ENCODE measurements around the gene TTC17. TPM values are rescaled to one million over a fixed set of nuclear protein-coding genes. Genes with fewer than 3 reads are reported as not detected.
"Not testable (repeated sequence)": the region's sequence is repeated elsewhere in the genome, so short reads cannot be mapped to it uniquely, and the experiment has no call there.

Gene TTC17, protein sequence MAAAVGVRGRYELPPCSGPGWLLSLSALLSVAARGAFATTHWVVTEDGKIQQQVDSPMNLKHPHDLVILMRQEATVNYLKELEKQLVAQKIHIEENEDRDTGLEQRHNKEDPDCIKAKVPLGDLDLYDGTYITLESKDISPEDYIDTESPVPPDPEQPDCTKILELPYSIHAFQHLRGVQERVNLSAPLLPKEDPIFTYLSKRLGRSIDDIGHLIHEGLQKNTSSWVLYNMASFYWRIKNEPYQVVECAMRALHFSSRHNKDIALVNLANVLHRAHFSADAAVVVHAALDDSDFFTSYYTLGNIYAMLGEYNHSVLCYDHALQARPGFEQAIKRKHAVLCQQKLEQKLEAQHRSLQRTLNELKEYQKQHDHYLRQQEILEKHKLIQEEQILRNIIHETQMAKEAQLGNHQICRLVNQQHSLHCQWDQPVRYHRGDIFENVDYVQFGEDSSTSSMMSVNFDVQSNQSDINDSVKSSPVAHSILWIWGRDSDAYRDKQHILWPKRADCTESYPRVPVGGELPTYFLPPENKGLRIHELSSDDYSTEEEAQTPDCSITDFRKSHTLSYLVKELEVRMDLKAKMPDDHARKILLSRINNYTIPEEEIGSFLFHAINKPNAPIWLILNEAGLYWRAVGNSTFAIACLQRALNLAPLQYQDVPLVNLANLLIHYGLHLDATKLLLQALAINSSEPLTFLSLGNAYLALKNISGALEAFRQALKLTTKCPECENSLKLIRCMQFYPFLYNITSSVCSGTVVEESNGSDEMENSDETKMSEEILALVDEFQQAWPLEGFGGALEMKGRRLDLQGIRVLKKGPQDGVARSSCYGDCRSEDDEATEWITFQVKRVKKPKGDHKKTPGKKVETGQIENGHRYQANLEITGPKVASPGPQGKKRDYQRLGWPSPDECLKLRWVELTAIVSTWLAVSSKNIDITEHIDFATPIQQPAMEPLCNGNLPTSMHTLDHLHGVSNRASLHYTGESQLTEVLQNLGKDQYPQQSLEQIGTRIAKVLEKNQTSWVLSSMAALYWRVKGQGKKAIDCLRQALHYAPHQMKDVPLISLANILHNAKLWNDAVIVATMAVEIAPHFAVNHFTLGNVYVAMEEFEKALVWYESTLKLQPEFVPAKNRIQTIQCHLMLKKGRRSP
- total RNA-seq = 51.8 and 90.1 TPM in 2 replicates

DNA sequence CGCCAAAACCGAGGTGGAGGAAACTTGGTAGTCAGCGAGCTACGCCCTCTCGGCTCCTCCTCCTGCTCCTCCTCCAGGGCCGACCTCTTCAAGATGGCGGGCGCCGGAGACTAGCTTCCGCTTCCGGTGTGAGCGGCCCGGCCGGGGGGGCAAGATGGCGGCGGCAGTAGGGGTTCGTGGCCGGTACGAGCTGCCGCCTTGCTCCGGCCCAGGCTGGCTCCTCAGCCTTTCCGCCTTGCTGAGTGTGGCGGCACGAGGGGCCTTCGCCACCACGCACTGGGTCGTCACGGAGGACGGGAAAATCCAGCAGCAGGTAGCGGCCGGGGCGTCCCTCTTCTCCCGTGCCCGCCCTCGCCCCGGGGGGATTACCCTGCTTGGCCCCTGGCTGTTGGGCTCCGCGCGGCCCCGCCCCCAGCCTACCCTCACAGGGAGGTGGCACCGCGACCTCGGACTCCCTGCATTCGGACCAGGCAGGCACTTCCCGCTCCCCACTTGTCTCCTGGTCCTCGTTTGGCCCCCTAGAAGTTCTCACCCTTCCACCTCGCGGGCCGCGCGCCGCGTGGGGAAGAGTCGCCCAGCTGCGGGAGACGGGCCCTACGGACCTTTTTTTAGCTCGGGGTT, at the start of gene TTC17:
Gene TTC17 (plus strand): TSS at position 120 of the 621 bp plus-strand sequence. CDS start 35 bp downstream, at position 155.
- peak; percentile 54 for DNase-seq (ENCODE audit: extremely low read depth, low read depth, low spot score)

DNA sequence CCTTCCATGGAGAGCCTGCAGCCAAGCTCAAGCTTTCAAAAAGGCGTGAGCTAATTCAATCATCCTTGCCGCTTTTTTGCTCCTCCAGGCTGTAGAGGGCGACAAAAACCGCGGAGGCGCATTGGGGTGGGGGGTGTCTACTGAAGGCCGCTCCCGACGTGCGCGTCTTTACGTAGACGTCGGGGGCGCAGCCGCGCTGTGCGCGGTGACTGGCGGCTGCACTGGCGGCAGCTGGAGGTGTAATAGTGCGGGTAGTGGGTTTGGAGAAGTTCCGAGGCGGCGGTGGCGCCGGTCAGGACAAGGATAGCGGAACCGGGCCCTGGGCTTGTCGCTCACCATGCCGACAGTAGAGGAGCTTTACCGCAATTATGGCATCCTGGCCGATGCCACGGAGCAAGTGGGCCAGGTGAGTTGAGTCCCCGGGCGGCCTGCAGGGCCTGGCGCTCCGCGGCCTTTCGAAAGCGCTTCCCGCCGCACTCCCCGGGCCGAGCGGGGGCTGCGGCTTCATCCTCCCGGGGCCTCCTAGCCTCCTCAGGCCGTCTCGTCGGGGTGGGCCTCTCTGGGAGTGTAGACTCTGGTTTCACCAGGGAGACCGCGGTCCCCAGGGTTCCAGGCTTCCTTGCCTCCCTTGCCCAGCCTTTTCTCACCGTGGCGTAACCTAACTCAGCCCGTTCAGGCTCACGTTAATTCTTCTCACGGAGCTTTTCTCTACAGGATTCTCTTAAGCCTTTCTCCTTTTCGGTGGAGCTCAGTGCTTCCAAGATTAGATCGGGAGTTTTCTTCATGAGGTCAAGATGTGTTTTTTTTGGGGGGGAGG, 46.7 kb upstream of the TTC17 start, which contains the start of gene API5:
Gene API5 (plus strand): TSS at position 206 of the 817 bp plus-strand sequence. CDS start 132 bp downstream, at position 338.
- peak; percentile 74 for DNase-seq (ENCODE audit: extremely low read depth, low read depth, low spot score)

DNA sequence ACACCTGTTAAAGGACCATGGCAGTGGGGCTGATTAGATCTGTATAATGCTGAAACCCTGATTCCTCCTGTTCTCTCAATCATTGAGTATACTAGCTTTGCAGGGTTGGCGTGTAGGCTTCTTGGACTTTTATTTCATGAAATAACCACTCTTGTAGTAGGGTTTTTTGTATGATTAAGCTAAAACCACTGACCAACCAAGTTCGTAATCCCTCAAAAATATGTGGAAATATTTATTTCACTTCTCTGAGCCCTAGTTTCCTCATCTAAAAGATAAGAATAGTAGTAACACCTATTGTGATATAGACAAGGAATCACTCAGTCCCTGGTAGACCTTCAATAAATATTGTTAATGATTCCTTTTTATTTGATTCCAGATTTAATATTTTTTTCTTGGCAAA, 42.8 kb upstream of the TTC17 start:
- DNase-seq (ENCODE audit: extremely low read depth, low read depth, low spot score) = no peak

DNA sequence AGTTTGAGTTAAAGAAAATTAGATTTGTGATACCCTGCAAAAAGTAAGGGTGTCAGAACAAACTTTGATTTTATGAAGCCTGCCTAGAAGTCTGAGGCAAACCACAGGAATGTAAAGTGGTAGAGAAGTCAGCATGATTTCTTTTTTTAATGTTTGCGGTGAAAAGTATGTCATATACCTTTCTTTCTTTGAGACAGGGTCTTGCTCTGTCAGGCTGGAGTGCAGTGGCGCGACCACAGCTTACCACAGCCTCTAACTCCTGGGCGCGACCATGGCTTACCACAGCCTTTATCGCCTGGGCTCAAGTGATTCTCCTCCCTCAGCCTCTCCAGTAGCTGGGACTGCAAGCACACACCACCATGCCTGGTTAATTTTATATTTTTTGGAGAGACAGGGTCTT, 42.3 kb upstream of the TTC17 start:
- DNase-seq (ENCODE audit: extremely low read depth, low read depth, low spot score) = no peak

DNA sequence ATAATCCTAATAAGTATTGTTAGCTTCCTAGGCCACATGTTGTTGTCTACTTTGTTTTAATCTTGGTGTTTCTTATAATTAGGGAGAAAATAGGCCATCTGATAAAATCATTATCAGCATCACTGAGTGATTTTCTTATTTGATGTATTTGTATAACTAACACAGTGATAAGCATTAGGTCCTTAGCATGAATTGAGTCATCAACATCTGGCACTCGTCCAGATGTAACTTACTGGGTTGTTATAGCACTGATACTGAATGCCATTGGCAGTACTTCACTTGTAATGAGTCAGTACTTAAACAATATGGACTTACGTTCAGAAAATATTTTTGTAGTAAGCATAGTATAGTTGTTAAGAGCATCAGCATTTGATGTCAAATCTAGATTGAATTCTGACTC, 30.7 kb upstream of the TTC17 start:
- peak; percentile 98 for DNase-seq (ENCODE audit: extremely low read depth, low read depth, low spot score)

DNA sequence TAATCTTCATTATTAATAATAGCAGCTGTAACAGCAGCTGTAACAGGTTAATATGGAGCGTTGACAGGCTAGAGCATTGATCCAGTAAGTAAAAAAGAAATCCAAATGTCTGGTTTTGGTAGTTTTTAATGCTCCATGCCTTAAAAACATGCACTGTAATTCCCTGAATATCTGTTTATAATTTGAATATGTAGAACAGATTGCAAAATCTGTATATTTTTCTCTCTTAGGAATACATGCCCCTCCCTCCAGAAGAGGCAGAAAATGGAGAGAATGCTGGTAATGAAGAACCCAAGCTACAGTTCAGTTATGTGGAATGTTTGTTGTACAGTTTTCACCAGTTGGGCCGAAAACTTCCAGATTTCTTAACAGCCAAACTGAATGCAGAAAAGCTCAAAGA, 30.2 kb upstream of the TTC17 start:
- DNase-seq (ENCODE audit: extremely low read depth, low read depth, low spot score) = no peak

DNA sequence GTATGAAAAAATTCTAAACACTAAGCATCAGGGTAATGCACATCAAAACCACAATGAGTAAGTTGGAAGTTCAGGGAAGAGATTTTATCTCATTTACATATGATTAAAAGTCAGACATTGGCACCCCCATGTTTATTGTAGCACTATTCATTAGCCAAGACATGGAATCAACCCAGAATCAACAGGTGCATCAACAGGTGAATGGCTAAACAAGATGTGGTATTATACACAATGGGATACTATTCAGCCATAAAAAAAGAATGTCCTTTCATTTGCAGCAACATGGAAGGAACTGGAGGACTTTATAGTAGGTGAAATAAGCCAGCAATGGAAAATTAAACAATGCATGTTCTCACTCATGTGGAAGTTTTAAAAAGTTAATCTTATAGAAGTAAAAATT, 17.6 kb upstream of the TTC17 start:
- no peak for DNase-seq (ENCODE audit: extremely low read depth, low read depth, low spot score)

DNA sequence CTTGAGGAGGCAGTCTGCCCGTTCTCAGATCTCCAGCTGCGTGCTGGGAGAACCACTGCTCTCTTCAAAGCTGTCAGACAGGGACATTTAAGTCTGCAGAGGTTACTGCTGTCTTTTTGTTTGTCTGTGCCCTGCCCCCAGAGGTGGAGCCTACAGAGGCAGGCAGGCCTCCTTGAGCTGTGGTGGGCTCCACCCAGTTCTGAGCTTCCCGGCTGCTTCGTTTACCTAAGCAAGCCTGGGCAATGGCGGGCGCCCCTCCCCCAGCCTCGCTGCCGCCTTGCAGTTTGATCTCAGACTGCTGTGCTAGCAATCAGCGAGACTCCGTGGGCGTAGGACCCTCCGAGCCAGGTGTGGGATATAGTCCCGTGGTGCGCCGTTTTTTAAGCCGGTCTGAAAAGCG, 7.3 kb upstream of the TTC17 start:
- not testable (repeated sequence) for DNase-seq (ENCODE audit: extremely low read depth, low read depth, low spot score)

DNA sequence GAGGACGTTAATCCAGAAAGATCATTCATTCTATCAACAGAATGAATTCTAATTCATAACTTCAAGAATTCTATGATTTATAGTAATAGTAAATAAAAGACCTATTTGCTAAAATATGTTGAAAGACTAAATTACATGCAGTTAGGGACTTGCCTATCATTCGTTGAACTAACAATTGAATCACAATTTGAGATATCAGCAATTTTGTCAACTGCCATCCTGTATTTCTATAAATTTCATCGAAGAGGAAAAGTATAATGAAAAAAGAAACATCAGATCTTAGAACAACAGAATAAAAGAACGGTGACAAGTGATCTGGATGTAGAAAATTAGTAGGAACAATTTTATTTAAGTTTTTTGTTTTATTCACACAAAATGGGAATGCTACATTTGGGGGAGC, 4.4 kb upstream of the TTC17 start:
- no peak for DNase-seq (ENCODE audit: extremely low read depth, low read depth, low spot score)

DNA sequence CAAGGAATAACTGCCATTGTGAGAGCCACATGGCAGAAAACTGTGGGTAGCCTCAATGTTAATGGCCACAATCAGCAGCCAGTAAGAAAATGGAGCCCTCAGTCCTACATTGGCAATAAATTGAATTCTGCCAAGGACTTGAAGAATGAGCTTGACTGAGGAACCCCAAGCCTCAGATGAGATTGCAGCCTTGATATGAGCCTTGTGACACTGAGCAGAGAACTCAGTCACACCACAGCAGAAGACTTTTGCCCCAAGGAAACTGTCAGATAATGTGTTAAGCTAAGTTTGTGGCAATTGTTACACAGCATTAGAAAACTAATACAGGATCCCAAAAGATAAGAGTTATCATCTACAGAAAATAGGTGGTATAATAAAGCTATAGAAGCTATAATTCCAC, 2.4 kb upstream of the TTC17 start:
- DNase-seq (ENCODE audit: extremely low read depth, low read depth, low spot score) = no peak

DNA sequence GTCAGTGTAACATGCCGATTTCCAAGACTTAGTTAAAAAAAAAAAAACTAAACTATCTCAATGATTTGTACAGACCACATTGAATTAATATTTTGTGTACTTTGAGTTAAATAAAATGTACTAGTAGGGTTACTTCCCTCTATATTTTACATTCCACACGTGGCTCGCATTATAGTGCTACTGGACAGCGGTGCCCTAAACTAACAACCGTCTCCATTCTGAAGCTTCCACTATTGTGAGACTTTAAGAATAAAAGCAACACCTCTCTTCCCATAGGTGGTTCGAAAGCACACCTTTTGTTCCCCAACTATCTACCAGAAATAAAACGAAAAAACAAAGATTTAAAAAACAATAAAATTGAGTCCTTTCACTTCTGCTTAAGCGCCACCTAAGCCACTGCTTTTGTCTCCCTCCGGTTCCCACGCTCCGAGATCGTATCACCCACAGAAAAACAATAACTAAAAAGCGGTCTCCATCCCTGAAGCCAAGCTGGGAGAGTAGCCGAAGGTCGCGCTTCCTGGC, 380 bp upstream of the TTC17 start:
- DNase-seq (ENCODE audit: extremely low read depth, low read depth, low spot score) = no peak

DNA sequence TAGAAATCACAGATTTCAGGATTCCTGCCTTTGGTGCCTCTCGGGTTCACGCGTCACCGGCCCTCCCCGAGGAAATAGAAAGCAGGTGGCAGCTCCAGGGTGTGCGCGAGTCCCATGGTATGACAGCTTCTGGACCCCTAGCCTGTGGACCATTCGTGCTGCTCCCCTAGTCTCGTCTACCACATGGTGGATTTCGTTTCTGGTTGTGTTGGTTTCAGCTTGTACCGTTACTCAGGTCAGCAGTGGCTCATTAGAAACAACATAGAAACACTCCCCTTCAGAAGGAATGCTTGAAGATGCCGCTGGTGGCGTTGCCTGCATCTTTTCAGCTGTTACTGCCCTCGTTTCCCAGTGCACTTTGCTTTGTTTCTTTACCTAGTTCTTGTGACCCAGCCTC, 700 bp downstream of the TTC17 start:
- no peak for DNase-seq (ENCODE audit: extremely low read depth, low read depth, low spot score)

DNA sequence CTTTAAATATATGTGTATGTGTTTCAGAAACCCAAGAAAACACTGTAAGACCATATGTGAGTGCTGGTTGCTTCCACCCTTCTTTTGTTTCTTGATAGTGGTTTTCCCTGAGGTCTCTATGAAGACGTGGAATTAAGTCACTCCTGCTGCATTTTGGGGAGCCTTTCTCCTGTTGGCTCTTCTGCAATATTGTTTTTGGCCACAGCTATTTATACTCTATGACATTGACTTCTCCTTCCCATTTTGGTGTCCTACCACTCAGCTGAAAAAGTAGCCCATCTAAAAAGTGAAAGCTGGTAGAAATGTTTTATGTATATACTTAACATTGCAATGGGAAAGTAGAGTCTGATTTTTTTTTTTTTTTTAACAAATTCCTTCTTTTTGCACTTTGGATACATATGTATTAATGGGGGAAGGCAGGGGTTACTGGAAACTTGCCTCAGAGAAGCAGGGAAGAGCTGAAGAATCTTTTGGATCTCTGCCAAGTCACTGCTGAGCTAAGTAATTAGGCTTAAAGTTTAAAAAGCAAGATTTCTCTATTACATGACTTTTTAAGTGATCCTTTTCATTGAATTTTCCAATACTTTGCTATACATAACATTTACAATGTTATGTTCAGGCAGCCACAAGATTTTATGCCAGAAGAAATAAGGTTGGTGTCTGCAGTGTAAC, 1.8 kb downstream of the TTC17 start:
- DNase-seq (ENCODE audit: extremely low read depth, low read depth, low spot score) = no peak

DNA sequence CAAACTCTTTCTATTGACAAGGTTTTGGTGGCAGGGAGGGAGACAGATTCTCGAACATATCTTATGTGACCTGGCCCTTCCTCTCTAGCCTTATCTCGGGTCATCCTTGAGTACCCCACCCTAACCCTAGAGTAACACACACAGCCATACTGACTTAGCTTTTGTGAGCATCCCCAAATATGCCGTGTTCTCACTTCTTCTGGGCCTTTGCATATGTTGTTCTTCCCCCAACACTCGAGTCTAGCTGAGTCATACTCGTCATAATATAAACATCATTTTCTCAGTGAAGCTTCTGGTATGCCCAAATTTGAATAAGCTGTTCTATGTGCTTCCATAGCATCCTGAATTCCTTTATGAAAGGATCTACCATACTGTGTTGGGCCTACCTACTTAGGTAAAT, 8.0 kb downstream of the TTC17 start:
- no peak for DNase-seq (ENCODE audit: extremely low read depth, low read depth, low spot score)

DNA sequence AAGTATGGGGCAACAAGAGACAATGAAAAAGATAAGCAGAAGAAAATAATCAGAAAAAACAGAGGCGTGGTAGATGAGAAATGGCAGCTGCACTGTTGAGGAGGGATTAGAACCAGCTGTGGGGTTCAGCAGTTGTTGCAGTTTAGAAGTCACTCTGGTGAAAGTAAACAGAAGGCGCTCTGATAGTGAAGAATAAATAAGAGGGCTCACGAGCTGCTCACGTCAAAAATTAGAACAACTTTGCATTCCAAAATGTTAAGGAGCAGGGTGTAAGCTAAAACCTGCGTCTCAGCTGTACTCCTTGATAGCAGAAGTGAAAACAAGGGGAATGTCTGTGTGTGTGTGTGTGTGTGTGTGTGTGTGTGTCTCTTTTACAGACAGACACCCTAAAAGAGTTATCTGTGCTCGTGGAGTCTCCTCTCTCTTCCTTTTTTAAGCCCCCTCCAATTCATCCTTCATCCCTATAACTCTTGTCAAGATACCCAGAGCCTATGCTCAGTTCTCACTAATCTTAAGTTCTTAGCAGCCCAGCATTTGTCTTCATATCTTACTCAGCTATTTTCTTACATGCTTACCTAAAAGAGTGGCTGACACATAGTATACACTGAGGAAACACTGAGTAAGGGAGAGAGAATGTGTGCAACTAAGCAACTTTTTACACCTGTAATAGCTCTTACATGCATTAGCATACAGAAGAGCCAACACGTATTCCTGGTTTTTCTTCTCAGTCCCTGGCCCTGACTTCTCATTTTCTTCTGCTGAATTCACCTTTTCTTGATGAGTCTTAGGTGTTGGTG, 8.9 kb downstream of the TTC17 start:
- DNase-seq (ENCODE audit: extremely low read depth, low read depth, low spot score) = no peak

DNA sequence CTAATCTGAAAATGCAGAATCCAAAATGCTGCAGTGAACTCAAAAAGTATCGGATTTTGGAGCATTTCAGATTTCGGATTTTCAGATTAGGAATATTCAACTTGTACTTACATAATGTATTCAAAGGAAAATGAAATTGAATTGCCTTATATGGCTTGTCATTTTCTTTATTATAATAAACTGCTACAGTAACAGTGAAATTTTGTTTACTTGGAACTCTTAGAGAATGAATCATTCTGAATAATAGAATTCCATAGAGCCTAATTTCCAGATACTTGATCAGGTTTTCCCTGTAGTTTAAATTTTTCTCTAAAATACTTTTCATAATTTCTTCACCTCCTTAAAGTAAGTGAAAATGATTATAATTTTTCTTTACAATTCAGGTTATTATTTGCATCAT, 17.3 kb downstream of the TTC17 start:
- no peak for DNase-seq (ENCODE audit: extremely low read depth, low read depth, low spot score)

DNA sequence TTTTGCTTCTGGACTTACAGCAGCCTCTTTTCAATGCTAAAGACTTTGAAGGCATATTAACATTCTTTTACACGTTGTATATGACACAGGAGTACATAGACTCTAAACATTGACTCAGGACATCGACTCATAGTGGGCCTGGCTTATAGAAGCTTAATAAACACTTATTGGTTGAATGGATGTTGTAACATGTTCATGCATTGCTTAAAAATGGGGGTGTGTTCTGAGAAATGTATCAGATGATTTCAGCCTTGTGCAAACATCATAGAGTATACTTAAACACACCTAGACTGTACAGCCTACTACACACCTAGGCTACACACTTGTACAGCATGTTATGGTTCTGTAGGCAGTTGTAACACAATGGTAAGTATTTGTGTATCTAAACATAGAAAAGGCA, 17.9 kb downstream of the TTC17 start:
- DNase-seq (ENCODE audit: extremely low read depth, low read depth, low spot score) = no peak

DNA sequence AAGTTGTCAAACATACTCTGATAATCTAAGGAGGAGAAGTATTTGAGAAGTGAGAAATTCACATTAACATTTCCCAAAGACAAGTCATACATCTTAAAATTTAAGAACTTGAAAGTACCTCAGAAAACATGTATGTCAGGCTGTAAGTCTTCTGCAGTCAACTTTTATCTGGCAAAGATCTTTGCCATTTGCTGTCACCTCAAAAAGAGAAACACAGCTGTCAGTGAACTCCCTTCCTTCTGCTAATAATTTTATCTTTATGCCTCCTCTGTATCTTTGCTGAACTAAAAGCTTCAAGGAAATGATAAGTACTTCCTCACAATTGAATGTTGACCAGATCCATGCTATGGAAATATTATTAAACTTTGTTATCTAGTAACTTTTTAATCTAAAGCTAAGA, 18.7 kb downstream of the TTC17 start:
- DNase-seq (ENCODE audit: extremely low read depth, low read depth, low spot score) = no peak

All from glomerular endothelial cell (primary cell).